DOHH2 (cell line): Measurements from ENCODE around the gene CAB39L.
A peak's percentile ranks its signal among the peaks of the same experiment; 100 is the strongest.

Experiments used
- H3F3A ChIP-seq: fragments of 200-600 bp; sonication (generic), shearing (Covaris generic); 2 replicates; pipeline ENCODE4 v1.6.0; 2016; ENCODE audit warnings: antibody characterized with exemption, mild to moderate bottlenecking; ENCODE audit not compliant: control insufficient read depth, insufficient read depth
- H3K27ac ChIP-seq: fragments of 200-600 bp; sonication (generic); 2 replicates; pipeline ENCODE4 v1.5.1; 2014; ENCODE audit warnings: low read depth, mild to moderate bottlenecking, low read length, moderate library complexity
- H3K27me3 ChIP-seq: fragments of 200-600 bp; sonication (generic); 2 replicates; pipeline ENCODE4 v1.6.1; 2014; ENCODE audit warnings: mild to moderate bottlenecking, low read length, mixed read lengths; ENCODE audit not compliant: control insufficient read depth
- H3K36me3 ChIP-seq: fragments of 200-600 bp; sonication (generic); 2 replicates; pipeline ENCODE4 v1.6.1; 2014; ENCODE audit warnings: mild to moderate bottlenecking, low read length, moderate library complexity, mixed read lengths; ENCODE audit not compliant: control insufficient read depth
- H3K4me1 ChIP-seq: fragments of 200-600 bp; sonication (generic); 2 replicates; pipeline ENCODE4 v1.6.1; 2014; ENCODE audit warnings: mild to moderate bottlenecking, low read length, mixed read lengths; ENCODE audit not compliant: control insufficient read depth
- H3K4me2 ChIP-seq: fragments of 200-600 bp; sonication (generic); 2 replicates; pipeline ENCODE4 v1.6.0; 2014; ENCODE audit warnings: mild to moderate bottlenecking, low read length, moderate library complexity
- H3K4me3 ChIP-seq: fragments of 200-600 bp; sonication (generic); 2 replicates; pipeline ENCODE4 v1.5.1; 2014; ENCODE audit warnings: mild to moderate bottlenecking, low read length, mixed read lengths
- H3K79me2 ChIP-seq: fragments of 200-600 bp; sonication (generic); 2 replicates; pipeline ENCODE4 v1.6.1; 2014; ENCODE audit warnings: mild to moderate bottlenecking, low read length, mixed read lengths; ENCODE audit not compliant: control insufficient read depth
- H3K9me2 ChIP-seq: fragments of 200-600 bp; sonication (generic); replicated peaks from 2 replicates; pipeline ENCODE4 v1.6.1; 2014; ENCODE audit warnings: mild to moderate bottlenecking, low read length, mixed read lengths; ENCODE audit not compliant: control insufficient read depth
- H3K9me3 ChIP-seq: fragments of 200-600 bp; sonication (generic); 2 replicates; pipeline ENCODE4 v1.6.1; 2014; ENCODE audit warnings: antibody characterized with exemption, low read length, mixed read lengths; ENCODE audit not compliant: control insufficient read depth, insufficient read depth
- H4K20me1 ChIP-seq: fragments of 200-600 bp; sonication (generic); 2 replicates; pipeline ENCODE4 v1.6.0; 2014; ENCODE audit warnings: low read depth, mild to moderate bottlenecking, antibody characterized with exemption, low read length, moderate library complexity; ENCODE audit not compliant: control insufficient read depth, insufficient read depth
- CTCF ChIP-seq: fragments of 200-600 bp; sonication (generic); IDR thresholded peaks from one replicate; pipeline ENCODE4 v1.5.1; 2014; ENCODE audit warnings: antibody characterized with exemption, mild to moderate bottlenecking, low read depth, low read length; ENCODE audit not compliant: poor library complexity, severe bottlenecking
- EZH2phosphoT487 ChIP-seq: fragments of 200-600 bp; sonication (generic); IDR thresholded peaks from 2 replicates; pipeline ENCODE4 v1.6.1; 2017; ENCODE audit warnings: borderline replicate concordance, mild to moderate bottlenecking, antibody characterized with exemption, low read length, moderate library complexity, mixed read lengths

The CAB39L gene

GRCh38 chr13:49300739-49301589, 142.9 kb downstream of the CAB39L start:
- H3K4me3 ChIP-seq, result peak overlapping the region; percentile 43
- H3K9me2 ChIP-seq, result no peaks in the 10 kb centered on the region
- no peaks in the 10 kb centered on the region for H3K36me3 ChIP-seq
- no peak overlapping the region for H3K27ac ChIP-seq
- H3K27me3 ChIP-seq, result no peaks in the 10 kb centered on the region
- H3F3A ChIP-seq, result no peaks in the 10 kb centered on the region; the same call in 1 of the 2 replicates
- H4K20me1 ChIP-seq, result no peaks in the 10 kb centered on the region
- no peaks in the 10 kb centered on the region for H3K9me3 ChIP-seq
- H3K4me2 ChIP-seq, result peak overlapping the region; percentile 61
- H3K4me1 ChIP-seq, result peaks cover 22% of the 10 kb centered on the region
- no peaks in the 10 kb centered on the region for H3K79me2 ChIP-seq
- TF ChIP-seq EZH2phosphoT487 (no peak), CTCF (peak; percentile 94)

- H3K4me1 ChIP-seq, result peaks cover 15% of the 10 kb centered on the region
- H3K4me3 ChIP-seq, result no peak overlapping the region
- no peaks in the 10 kb centered on the region for H3K9me3 ChIP-seq
- no peak overlapping the region for H3K4me2 ChIP-seq
- H3K79me2 ChIP-seq, result no peaks in the 10 kb centered on the region
- no peaks in the 10 kb centered on the region for H3K9me2 ChIP-seq
- H4K20me1 ChIP-seq, result no peaks in the 10 kb centered on the region
- no peaks in the 10 kb centered on the region for H3K36me3 ChIP-seq
- no peak overlapping the region for H3K27ac ChIP-seq
- H3F3A ChIP-seq, result no peaks in the 10 kb centered on the region; the same call in 1 of the 2 replicates
- TF ChIP-seq CTCF, result no peak
- TF ChIP-seq EZH2phosphoT487, result no peak
- H3K27me3 ChIP-seq, result no peaks in the 10 kb centered on the region
Measured at GRCh38 chr13:49300276-49300675, 143.6 kb downstream of the CAB39L start.

- no peak overlapping the region for H3K4me3 ChIP-seq
- H3K4me1 ChIP-seq, result peaks cover 27% of the 10 kb centered on the region
- H3K27me3 ChIP-seq, result no peaks in the 10 kb centered on the region
- no peaks in the 10 kb centered on the region for H4K20me1 ChIP-seq
- no peaks in the 10 kb centered on the region for H3K36me3 ChIP-seq
- no peaks in the 10 kb centered on the region for H3K9me2 ChIP-seq
- no peak overlapping the region for H3K4me2 ChIP-seq
- no peaks in the 10 kb centered on the region for H3K9me3 ChIP-seq
- H3K27ac ChIP-seq, result no peak overlapping the region
- no peak for TF ChIP-seq CTCF
- TF ChIP-seq EZH2phosphoT487, result no peak
- no peaks in the 10 kb centered on the region; the same call in 1 of the 2 replicates for H3F3A ChIP-seq
- no peaks in the 10 kb centered on the region for H3K79me2 ChIP-seq
Measured at GRCh38 chr13:49298903-49299605, 144.8 kb downstream of the CAB39L start.
